HG02610 (cell line): Measurements from ENCODE around the gene ZNF140.

Experiments
- ATAC-seq: cut with Tn5 transposase; IDR thresholded peaks from one replicate; pipeline ENCODE4 v1.9.1; 2021; ENCODE audit warnings: mild to moderate bottlenecking, moderate library complexity; ENCODE audit not compliant: unreplicated experiment

Gene ZNF140

DNA sequence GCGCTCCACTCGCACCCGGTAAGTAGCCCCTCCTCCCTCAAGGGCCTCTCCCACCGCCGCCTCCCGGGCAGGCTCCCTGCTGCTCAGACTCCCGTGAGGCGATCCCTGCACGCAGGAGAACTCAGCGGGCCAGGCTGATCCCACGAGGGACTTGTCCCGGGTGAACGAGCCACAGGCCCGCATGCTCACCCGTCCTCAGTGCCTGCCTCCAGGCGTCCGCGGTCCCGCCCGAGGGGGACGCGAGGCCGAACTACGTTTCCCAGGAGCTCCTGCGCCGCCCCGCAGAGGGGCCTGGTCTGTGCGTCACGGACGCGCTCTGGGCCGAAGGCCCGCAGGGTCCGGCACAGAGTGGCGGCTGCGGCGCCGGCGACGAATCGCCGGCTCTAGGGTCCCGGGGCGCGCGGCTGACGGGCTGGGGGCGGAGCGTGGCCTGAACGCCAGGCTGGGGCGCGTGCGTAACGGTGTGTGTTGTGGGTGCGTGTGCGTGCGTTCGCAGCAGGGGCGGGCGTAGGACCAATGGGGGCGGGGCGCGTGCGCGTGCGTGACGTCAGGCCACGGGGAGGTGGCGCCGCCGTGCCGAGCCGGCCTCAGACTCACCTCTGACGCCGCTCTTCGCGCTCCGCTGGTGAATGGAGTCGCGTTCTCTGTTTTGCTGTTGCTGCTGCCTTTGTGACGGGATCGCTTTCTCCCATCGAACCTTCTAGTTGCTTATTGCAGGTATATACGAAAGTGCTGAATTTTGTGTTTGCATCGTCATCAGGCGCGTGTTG is 49.5 kb downstream of the ZNF140 start, which contains the start of the genes ZNF10 and ZNF891:
TSS of gene ZNF10 (plus strand) at position 590 of the 770 bp plus-strand sequence. CDS start 13,866 bp downstream, outside the sequence.
TSS of gene ZNF891 (minus strand) at position 237 of the 770 bp plus-strand sequence. CDS start 8,356 bp downstream, outside the sequence.
- peak; percentile 94 for ATAC-seq

DNA sequence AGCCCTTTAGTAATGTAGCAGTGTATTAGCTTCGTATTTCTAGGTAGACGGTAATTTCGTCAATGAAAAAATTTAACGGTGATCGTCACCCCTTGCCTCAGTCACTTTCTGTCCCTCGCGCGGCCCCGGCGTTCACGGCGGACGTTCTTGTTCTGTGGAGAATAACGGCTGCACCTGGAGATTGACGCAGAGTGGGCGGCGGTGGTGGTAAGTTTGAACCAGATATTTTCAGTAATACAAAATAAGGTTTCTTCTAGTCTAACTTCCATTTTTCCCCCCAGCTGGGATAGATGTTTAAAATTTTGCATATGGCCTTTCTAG is 50.0 kb downstream of the ZNF140 start:
- ATAC-seq: no peak

DNA sequence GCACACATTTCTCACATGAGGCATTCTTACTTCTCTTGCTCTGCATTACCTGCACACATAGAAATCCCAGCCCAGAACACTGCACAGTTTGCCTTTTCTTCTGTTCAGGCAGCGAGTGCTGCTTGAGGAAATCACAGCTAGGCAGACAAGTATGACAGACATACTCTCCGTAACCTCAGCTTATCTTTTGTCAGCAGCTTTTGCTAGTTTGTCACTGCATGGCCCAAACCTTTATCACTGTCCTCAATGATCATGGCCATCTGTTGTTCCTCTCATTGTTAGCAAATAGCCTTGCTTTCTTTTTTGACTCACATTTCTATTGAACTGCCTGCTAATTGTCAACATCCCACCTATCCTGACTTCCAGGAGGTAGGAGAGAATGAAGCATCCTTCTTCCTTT is 55.0 kb downstream of the ZNF140 start:
- no peak for ATAC-seq

DNA sequence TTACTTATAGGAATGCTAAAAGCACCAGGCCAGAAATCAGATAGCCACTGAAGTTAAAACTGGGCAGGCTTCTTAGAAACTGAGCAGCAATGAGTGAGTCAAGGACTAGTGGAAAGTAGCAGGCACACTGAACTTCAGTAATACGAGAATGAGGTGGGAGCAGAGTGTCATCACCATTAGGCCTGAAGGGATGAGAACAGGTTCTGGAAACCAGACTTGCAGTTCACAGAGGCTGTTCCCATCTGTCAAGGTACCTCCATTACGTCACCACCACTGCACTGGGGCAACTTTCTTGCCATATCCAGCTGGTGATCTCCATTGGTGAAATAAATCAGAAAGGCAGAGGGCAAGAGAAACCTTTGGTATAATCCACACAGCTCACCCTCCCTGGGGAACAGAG is 65.3 kb downstream of the ZNF140 start:
- no peak for ATAC-seq

DNA sequence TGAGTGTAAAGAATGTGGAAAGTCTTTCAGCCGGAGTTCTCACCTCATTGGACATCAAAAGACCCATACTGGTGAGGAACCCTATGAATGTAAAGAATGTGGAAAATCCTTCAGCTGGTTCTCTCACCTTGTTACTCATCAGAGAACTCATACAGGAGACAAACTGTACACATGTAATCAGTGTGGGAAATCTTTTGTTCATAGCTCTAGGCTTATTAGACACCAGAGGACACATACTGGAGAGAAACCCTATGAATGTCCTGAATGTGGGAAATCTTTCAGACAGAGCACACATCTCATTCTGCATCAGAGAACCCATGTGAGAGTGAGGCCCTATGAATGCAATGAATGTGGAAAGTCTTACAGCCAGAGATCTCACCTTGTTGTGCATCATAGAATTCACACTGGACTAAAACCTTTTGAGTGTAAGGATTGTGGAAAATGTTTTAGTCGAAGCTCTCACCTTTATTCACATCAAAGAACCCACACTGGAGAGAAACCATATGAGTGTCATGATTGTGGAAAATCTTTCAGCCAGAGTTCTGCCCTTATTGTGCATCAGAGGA is 75.5 kb downstream of the ZNF140 start:
- ATAC-seq: no peak
